ENCODE data around the gene SHISA7.

Gene SHISA7

DNA sequence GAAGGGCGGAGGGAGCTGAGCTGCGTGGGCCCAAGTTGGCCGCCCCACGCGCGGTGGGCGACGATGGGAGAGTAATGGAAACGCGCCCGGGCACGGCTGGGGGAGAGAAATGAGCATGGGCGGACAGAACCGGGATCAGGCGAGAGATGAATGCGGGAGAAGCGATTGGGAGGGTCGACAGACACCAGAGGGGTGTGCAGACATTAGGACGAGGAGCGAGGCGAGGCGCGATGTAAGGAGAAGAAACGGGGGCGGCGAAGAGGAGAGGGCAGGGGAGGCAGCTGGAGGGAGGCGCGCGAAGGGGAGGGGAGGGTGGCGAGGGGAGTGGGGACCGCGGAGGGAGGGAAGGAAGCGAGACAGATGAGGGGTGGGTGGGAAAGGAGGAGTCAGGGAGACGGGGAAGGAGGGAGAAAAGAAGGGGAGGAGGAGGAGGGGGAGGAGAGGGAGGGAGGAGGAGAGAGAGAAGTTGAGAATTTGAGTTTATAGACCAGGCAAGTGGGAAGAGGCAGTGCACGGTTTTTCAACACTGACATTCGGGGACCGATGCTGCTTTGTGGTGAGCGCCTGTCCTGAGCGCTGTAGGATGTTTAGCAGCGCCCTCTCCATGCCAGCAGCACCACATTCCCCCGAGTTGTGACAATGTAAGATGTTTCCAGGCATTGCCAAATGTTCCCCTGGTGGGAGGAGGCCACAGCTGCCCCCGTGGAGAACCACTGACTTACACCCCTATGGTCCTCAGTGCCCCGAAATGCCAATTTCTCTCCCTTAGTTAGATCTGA, at the start of gene SHISA7:
TSS of gene SHISA7 (minus strand) at position 256 of the 779 bp plus-strand sequence. CDS start 437 bp downstream, outside the sequence.
- DNase-seq (ENCODE audit: low read depth in 2 of 2): no peak

GRCh38 chr19:55492362-55492944, 49.4 kb upstream of the SHISA7 start:
- DNase-seq (ENCODE audit: low read depth in 2 of 2): no peak

DNA sequence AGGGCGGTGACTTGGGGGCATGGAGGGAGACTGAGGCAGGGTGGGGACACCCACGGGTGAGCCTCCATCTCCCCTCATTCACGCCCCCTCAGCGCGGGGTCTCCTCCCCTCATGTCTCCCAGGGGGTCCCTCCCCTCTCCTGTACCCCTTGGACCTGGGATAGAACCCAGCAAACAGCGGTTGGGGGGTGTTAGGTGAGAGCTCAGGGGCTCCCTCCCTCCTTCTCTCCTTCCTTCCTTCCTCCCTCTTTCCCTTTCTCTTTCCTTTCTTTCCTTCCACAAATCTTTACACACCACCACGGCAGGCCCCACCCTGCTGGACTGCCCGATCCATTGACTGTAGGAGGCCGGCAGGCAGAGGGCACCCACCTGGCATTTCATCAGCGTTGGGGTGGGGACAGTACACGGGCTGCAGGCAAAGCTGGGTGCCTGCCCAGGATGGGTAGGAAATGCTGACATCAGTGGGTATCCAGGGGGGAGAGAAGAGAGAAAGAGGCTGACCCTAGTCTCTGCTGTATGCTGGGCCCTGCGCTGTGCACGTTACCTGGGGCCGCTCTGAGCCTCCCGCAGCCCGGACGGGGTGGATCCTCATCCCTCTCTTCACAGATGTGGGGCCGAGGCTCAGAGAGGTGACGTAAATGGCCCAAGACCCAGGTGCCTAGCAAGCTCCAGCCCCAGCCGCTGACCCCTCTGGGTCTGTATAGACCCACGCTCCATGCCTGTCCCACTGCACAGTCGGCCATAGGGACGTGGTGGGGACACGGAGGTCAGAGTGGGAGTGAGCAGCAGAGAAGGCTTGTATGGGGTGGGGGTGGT, 48.7 kb upstream of the SHISA7 start:
- no peak for DNase-seq (ENCODE audit: low read depth in 2 of 2)

GRCh38 chr19:55490478-55491432, 47.7 kb upstream of the SHISA7 start:
- no peak for DNase-seq (ENCODE audit: low read depth in 2 of 2)

DNA sequence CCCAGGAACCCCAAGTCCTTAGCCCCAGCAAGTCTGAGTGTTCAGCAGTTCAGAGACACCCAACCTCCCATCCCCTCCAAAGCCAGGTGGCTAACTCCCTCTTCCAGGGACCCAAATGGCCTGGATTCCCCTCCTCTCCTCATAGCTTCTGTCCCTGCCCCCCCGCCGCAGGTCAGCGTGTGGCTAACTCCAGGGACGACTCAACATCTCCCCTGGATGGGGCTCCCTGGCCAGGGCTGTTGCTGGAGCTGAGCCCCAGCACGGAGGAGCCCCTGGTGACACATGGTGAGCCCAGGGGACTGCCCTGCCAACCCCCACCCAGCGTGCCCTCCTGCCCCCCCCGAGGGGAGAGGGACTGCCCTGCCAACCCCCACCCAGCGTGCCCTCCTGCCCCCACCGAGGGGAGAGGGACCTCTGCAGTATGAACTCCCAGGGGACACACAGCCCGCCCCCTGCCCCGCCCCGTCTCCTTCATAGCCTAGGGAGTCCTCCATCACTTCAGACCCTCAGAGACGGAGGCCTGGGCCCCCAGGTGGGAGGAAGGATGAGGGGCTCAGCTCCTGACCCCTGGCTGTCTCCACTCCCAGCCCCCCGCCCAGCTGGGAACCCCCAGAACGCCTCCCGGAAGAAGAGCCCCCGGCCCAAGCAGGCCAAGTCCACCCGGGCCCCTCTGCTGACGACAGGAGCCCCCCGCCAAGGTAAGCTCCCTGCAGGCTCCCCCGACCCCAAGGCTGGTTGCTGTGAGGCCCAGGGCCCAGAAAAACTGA, 46.8 kb upstream of the SHISA7 start:
- no peak for DNase-seq (ENCODE audit: low read depth in 2 of 2)

DNA sequence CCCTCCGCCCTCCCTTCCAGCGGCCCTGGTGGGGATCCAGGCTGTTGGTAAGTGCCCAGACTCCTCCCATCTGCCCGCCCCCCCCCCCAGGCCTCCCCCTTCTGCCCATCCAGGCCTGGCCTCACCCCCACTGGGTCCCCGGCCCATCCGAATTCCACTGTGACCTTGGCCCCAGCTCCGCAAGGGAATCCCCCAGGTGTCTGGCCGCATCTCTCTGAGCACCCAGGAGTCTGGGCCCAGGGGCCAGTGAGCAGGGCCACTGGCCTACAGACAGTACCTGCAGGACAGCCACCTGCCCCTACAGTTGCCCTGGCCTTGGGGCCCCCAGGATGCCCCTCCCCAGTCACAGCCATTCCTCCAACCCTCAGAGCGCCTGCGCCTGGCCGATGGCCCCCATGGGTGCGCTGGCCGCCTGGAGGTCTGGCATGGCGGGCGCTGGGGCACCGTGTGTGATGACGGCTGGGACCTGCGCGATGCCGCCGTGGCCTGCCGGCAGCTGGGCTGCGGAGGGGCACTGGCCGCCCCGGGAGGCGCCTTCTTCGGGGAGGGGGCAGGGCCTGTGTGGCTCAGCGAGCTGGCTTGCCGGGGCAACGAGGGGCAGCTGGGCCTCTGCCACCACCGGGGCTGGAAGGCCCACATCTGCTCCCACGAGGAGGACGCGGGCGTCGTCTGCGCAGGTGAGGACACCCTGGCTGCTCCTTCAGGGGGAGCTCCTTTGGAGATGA, 46.0 kb upstream of the SHISA7 start:
- no peak for DNase-seq (ENCODE audit: low read depth in 2 of 2)

GRCh38 chr19:55487924-55488687, 45.0 kb upstream of the SHISA7 start, which contains the start of gene SSC5D:
Gene SSC5D, plus strand, starts transcription at chr19:55488436. Its CDS starts 154 bp downstream, at chr19:55488590.
- no peak for DNase-seq (ENCODE audit: low read depth in 2 of 2)

GRCh38 chr19:55486971-55487923, 44.1 kb upstream of the SHISA7 start:
- peak in 1 of 2 experiments; percentile 65 for DNase-seq (ENCODE audit: low read depth in 2 of 2)

- no peak for DNase-seq (ENCODE audit: low read depth in 2 of 2)
Observed at GRCh38 chr19:55486043-55486970, 43.2 kb upstream of the SHISA7 start.

- DNase-seq (ENCODE audit: low read depth in 2 of 2): no peak
Observed at GRCh38 chr19:55485439-55486011, 42.4 kb upstream of the SHISA7 start.

DNA sequence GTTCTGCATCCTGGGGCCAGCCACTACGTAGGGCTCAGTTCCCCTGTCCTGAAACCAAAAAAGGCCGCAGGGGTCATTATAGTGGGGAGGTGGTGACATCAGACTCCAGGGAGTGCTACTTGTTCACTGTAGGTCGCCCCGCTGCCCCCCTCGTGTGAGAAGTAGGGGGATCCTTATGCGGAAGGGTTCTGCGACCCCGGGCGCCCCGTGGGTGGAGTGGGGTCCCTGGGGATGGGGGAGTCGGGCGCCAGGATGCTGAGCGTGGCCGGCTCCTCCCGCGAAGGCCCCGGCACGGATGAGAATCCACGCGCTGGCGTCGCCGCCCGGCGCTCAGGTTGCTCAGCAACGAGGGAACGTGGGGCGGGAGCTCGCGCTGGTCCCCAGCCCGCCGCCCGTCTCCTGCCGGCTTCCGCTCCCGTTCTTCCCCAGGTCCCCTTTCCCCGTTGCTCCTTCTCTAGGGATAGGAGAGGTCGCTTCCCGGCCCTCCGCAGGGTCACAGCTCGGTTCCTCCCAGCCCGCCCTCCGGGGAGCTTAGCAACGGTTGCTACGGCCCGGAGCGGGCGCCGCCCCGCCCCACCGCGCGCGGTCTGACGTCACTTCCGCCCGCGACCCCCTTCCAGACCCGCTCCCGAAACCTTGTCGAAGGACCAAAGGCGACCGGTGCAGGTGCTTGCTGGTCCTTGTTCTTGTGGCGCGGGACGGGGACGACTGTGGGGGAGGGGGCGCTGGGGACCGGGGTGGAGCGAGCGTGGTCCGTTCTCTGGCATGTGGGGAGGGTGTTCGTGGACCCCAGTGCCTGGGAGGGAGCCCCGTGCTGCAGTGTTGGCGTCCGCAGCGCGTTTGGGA, 41.7 kb upstream of the SHISA7 start, which contains the start of gene NAT14:
TSS of gene NAT14 (plus strand) at position 596 of the 846 bp plus-strand sequence. CDS start 521 bp downstream, outside the sequence.
- DNase-seq (ENCODE audit: low read depth in 2 of 2): peak; percentile 41 to 58

DNA sequence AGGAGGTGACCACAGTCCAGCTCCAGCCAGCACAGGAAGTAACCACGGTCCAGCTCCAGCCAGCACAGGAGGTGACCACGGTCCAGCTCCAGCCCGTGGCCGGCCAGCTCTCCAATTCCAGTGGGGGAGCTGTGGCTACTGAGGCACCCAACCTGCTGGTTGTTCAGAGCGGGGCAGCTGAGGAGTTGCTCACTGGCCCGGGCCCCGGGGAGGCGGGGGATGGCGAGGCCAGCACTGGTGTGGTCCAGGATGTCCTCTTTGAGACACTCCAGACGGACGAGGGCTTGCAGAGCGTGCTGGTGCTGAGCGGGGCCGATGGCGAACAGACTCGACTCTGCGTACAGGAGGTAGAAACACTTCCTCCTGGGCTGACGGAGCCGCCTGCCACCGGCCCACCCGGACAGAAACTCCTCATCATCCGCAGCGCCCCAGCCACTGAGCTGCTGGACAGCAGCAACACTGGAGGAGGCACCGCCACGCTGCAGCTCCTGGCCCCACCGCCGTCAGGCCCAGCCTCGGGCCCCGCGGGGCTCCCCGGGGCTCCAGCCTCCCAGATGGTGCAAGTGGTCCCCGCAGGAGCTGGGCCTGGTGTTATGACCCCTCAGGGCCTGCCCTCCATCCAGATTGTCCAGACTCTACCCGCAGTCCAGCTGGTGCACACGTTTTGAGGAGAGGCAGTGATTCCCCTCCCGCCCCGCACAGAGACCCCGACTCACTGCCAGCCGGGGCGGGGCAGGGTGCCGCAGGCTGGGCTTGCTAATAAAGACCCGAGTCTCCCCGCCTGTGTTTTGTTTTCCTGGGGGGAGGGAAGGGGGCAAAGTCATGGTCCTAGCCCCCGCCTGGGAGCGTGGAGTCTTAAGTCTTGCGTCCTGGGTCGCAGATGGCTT, 40.8 kb upstream of the SHISA7 start:
- no peak for DNase-seq (ENCODE audit: low read depth in 2 of 2)

DNA sequence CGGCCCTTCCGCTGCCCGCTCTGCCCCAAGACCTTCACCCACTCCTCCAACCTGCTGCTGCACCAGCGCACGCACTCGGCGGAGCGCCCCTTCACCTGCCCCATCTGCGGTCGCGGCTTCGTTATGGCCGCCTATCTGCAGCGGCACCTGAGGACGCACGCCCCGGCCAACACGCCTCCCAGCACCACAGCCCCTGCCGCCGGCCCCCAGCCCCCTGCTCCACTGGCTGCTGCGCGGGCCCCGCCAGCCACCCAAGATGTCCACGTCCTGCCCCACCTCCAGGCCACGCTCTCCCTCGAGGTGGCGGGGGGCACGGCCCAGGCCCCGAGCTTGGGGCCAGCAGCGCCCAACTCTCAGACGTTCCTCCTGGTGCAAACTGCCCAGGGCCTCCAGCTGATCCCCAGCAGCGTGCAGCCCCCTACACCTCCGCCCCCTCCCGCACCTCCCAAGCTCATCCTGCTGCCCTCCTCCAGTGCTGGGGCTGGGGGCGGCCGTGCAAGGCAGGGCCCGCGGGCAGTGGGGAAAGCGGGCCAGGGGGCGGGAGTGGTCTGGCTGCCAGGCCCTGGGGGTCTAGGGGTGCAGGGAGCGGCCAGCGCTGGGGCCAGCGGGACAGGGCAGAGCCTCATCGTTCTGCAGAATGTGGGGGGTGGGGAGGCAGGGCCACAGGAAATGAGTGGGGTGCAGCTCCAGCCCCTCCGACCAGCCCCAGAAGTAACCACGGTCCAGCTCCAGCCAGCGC, 40.0 kb upstream of the SHISA7 start:
- DNase-seq (ENCODE audit: low read depth in 2 of 2): no peak
